Vagina (tissue), 2 donors: ENCODE measurements around the gene CDC16. TPM values are rescaled to one million over a fixed set of nuclear protein-coding genes. Genes with fewer than 3 reads are reported as not detected.

Experiments
- DNase-seq, 2 donors: peaks; one replicate each; pipeline ENCODE4 v3.0.0-alpha.2; 2017; ENCODE audit errors: extremely low spot score in 2 of 2
- H3K27ac ChIP-seq: fragments of 200-600 bp; sonication (generic); one replicate; pipeline ENCODE4 v1.5.1; 2019
- H3K27me3 ChIP-seq: fragments of 200-600 bp; sonication (generic); one replicate; pipeline ENCODE4 v1.5.1; 2019
- H3K36me3 ChIP-seq, 2 donors: fragments of 200-600 bp; sonication (generic); one replicate each; pipeline ENCODE4 v1.5.1; 2017 to 2019
- H3K4me1 ChIP-seq: fragments of 200-600 bp; sonication (generic); one replicate; pipeline ENCODE4 v1.5.1; 2019
- H3K4me3 ChIP-seq, 2 donors: fragments of 200-600 bp; sonication (generic); 1 replicate in 1 of 2; 2 replicates in 1 of 2; pipeline ENCODE4 v1.5.1; 2016 to 2019
- H3K9me3 ChIP-seq: fragments of 200-600 bp; sonication (generic); one replicate; pipeline ENCODE4 v1.5.1; 2019
- POLR2A ChIP-seq, 2 donors: fragments of 450-650 bp; IDR thresholded peaks; one replicate each; pipeline ENCODE4 v1.6.1; 2017; ENCODE audit warnings: antibody characterized with exemption in 2 of 2, mild to moderate bottlenecking in 2 of 2, moderate library complexity in 2 of 2
- POLR2AphosphoS5 ChIP-seq, 2 donors: sonication (generic); formaldehyde crosslinking; IDR thresholded peaks; one replicate each; pipeline ENCODE4 v1.9.0; 2017; ENCODE audit warnings: antibody characterized with exemption in 2 of 2, mild to moderate bottlenecking in 2 of 2, low read depth in 1 of 2; ENCODE audit not compliant: insufficient read depth in 1 of 2
- intact Hi-C: fragments of 100-400 bp; cut with DNase I; formaldehyde crosslinking; loops from one replicate; pipeline ENCODE4 v1.15.1; 2023
- total RNA-seq: library from RNA; depleted of rRNA; stranded (reverse); fragments of >200 nt; gene quantifications from one replicate; pipeline ENCODE4 v1.2.3, GENCODE V29; 2016
- TF ChIP-seq, protein P1 (sequence below), 3 experiments: fragments of 450-650 bp in 2 of 3; fragments of 200-600 bp in 1 of 3; sonication (generic) in 1 of 3; IDR thresholded peaks; one replicate each; pipeline ENCODE4 v1.5.1; 2017 to 2019; ENCODE audit warnings: antibody characterized with exemption in 3 of 3, mild to moderate bottlenecking in 2 of 3, moderate library complexity in 2 of 3

The CDC16 gene
- total RNA-seq, 1 donor from 2014 or later = 60.9 TPM

GRCh38 chr13:114296448-114296847 lies 61.8 kb downstream of the CDC16 start:
- Histone ChIP-seq H3K4me1 (no peaks in the 10 kb centered on the region), H3K9me3 (no peaks in the 10 kb centered on the region), H3K36me3 (peaks cover 0 to 27% of the 10 kb centered on the region in 2 donors), H3K27me3 (no peaks in the 10 kb centered on the region), H3K4me3 (no peak overlapping the region), H3K27ac (no peak overlapping the region)
- intact Hi-C loops = no loop called here
- TF ChIP-seq, protein P1, sequence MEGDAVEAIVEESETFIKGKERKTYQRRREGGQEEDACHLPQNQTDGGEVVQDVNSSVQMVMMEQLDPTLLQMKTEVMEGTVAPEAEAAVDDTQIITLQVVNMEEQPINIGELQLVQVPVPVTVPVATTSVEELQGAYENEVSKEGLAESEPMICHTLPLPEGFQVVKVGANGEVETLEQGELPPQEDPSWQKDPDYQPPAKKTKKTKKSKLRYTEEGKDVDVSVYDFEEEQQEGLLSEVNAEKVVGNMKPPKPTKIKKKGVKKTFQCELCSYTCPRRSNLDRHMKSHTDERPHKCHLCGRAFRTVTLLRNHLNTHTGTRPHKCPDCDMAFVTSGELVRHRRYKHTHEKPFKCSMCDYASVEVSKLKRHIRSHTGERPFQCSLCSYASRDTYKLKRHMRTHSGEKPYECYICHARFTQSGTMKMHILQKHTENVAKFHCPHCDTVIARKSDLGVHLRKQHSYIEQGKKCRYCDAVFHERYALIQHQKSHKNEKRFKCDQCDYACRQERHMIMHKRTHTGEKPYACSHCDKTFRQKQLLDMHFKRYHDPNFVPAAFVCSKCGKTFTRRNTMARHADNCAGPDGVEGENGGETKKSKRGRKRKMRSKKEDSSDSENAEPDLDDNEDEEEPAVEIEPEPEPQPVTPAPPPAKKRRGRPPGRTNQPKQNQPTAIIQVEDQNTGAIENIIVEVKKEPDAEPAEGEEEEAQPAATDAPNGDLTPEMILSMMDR (IDR thresholded peaks at IDR 0.05) = no peak
- TF ChIP-seq POLR2A (IDR thresholded peaks at IDR 0.05) = no peak
- no peak for TF ChIP-seq POLR2AphosphoS5 (IDR thresholded peaks at IDR 0.05; ENCODE audit: insufficient read depth in 1 of 2, low read depth in 1 of 2)
- no peak for DNase-seq

DNA sequence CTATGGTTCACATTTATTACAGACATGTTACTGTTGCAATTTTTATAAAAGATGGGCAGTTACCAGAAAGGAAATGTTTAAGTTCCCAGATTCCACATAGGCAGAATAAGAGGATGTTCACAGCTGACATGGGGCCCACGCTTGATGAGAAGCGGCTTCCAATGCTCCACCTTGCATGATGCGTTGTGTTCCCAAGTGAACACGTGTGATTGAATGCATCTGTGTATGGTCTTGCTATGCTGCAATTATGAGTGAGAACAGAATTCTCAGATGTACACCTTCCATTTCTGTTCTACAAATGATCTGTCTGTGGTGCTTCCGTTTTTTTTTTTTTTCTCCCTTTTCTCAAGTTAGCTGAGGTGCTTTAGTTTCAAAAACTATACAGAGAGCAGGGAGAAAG lies 62.2 kb downstream of the CDC16 start:
- Histone ChIP-seq H3K4me3 (no peak overlapping the region), H3K27me3 (no peaks in the 10 kb centered on the region), H3K4me1 (no peaks in the 10 kb centered on the region), H3K27ac (no peak overlapping the region), H3K9me3 (no peaks in the 10 kb centered on the region), H3K36me3 (peaks cover 0 to 24% of the 10 kb centered on the region in 2 donors)
- intact Hi-C loops = no loop called here
- no peak for DNase-seq
- TF ChIP-seq, protein P1 (IDR thresholded peaks at IDR 0.05) = no peak
- TF ChIP-seq POLR2A (IDR thresholded peaks at IDR 0.05) (no peak), POLR2AphosphoS5 (IDR thresholded peaks at IDR 0.05; ENCODE audit: insufficient read depth in 1 of 2, low read depth in 1 of 2) (no peak)

- H3K4me3 ChIP-seq = no peak overlapping the region
- H3K4me1 ChIP-seq = no peaks in the 10 kb centered on the region
- no peaks in the 10 kb centered on the region for H3K27me3 ChIP-seq
- intact Hi-C loops = no loop called here
- H3K36me3 ChIP-seq = peaks cover 0 to 32% of the 10 kb centered on the region in 2 donors
- DNase-seq = no peak
- no peaks in the 10 kb centered on the region for H3K9me3 ChIP-seq
- TF ChIP-seq POLR2AphosphoS5 (IDR thresholded peaks at IDR 0.05; ENCODE audit: insufficient read depth in 1 of 2, low read depth in 1 of 2) (no peak), POLR2A (IDR thresholded peaks at IDR 0.05) (no peak)
- TF ChIP-seq, protein P1 (IDR thresholded peaks at IDR 0.05) = no peak
- H3K27ac ChIP-seq = no peak overlapping the region
Observed at GRCh38 chr13:114298866-114299265, 64.2 kb downstream of the CDC16 start.

DNA sequence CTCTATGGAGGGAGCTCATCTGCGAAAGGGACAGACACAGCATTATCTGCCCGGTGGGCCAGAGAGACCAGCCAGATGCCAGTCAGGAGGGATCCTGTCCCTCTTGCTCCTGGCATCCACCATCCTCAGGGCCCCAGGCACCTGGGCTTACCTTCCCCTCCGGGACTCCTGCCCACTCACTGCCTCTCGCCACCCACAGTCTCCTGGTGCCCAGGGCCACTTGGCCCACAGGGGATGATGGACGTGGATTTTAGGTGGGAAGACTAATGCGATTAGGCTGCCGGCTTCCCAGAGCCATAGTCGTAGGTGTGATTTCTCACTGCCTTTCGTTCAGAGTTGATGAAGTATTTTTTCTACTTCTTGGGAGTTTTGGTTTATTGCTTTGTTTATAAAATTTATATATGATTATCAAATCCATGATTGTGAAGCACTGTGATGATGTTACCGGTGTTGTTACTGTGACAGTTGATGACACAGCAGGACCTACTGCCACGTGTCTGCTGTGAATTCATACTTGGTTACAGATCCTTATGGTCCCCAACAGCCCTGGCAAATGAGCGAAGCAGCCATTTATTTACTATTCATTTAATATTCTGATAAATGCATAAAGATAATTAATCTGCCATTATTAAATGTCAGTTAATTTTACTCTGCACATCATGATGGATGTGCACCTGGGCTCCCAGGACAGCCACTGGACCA lies 65.1 kb downstream of the CDC16 start:
- peaks cover 0 to 39% of the 10 kb centered on the region in 2 donors for H3K36me3 ChIP-seq

More for the DNA sequence above, 65.1 kb downstream of the CDC16 start:
- no peak for DNase-seq
- H3K4me3 ChIP-seq = no peak overlapping the region
- no peaks in the 10 kb centered on the region for H3K27me3 ChIP-seq
- intact Hi-C loops = no loop called here
- TF ChIP-seq POLR2AphosphoS5 (IDR thresholded peaks at IDR 0.05; ENCODE audit: insufficient read depth in 1 of 2, low read depth in 1 of 2) = no peak
- TF ChIP-seq, protein P1 (IDR thresholded peaks at IDR 0.05) = no peak
- no peaks in the 10 kb centered on the region for H3K9me3 ChIP-seq
- no peak overlapping the region for H3K27ac ChIP-seq
- no peaks in the 10 kb centered on the region for H3K4me1 ChIP-seq
